ENCODE data around the gene TNNT2. TPM values are rescaled to one million over a fixed set of nuclear protein-coding genes. Genes with fewer than 3 reads are reported as not detected.

Gene TNNT2
- total and polyA plus RNA-seq, 4 donors, result 0.17 to 0.28 (median 0.25) TPM; not detected in 1

GRCh38 chr1:201381130-201381529 is 3.6 kb upstream of the TNNT2 start:
- DNase-seq (ENCODE audit: low spot score), result no peak
- WGBS, result 87% methylated on average over 7 of the region's 7 CpGs

DNA sequence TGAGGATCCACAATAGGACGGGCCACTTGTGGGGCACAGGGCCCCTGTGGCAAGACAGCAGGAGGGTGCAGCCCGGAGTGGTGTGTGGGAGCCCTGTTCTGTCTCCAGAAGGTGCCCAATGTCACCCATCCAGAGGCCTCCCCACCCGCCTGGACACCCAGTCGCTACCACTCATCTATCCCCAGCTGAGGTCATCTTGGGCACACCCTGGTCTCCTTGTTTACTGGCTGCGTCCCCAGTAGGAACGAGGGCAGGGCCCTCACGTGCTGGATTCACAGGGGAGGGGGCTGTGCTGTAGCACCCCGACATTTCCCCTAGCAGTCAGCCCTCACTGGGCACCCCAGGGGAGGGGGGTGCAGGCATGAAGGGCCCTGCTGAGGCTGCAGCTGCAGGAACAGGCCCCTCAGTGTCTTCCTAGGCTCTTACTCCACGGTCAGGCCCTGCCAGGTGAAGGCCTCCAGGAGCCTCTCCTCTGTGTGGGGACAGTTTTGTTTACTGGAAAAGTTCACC is 2.3 kb upstream of the TNNT2 start:
- Histone ChIP-seq H3K9ac (ENCODE audit: low read depth in 1 of 2, low read length in 2 of 2) (no peak overlapping the region), H3K4me1 (ENCODE audit: control insufficient read depth in 4 of 4, insufficient read depth in 4 of 4, low read length in 3 of 4) (no peaks in the 10 kb centered on the region), H3K36me3 (ENCODE audit: control insufficient read depth in 4 of 4, insufficient read depth in 3 of 4, low read depth in 1 of 4, low read length in 3 of 4) (peaks cover 0 to 5% (median 4%) of the 10 kb centered on the region in 4 donors), H3K4me3 (ENCODE audit: low read depth in 1 of 3, low read length in 3 of 3) (no peak overlapping the region), H3K9me3 (ENCODE audit: control insufficient read depth in 4 of 4, low read length in 3 of 4) (no peaks in the 10 kb centered on the region), H3K27ac (ENCODE audit: low read depth in 1 of 2, low read length in 2 of 2) (no peak overlapping the region), H3K27me3 (ENCODE audit: control insufficient read depth in 4 of 4, insufficient read depth in 4 of 4, low read length in 3 of 4) (peaks cover 0 to 5% (median 0%) of the 10 kb centered on the region in 4 donors)
- no peak for DNase-seq (ENCODE audit: low spot score)
- TF ChIP-seq YY1 (IDR thresholded peaks at IDR 0.05), result no peak
- TF ChIP-seq HNF4A (conservative IDR thresholded peaks at IDR 0.05), result no peak
- no peak for TF ChIP-seq EGR1 (IDR thresholded peaks at IDR 0.05; ENCODE audit: low read depth in 2 of 2)
- TF ChIP-seq, protein P1, sequence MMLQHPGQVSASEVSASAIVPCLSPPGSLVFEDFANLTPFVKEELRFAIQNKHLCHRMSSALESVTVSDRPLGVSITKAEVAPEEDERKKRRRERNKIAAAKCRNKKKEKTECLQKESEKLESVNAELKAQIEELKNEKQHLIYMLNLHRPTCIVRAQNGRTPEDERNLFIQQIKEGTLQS (IDR thresholded peaks at IDR 0.05), result no peak
- no peak for TF ChIP-seq TAF1 (conservative IDR thresholded peaks at IDR 0.05)
- TF ChIP-seq RAD21 (IDR thresholded peaks at IDR 0.05), result no peak
- no peak for TF ChIP-seq HNF4G (IDR thresholded peaks at IDR 0.05)
- WGBS, result 76% methylated on average over 9 of the region's 9 CpGs

More at GRCh38 chr1:201381130-201381529, 3.6 kb upstream of the TNNT2 start:
- TF ChIP-seq SP1 (IDR thresholded peaks at IDR 0.05), result no peak
- no peak for TF ChIP-seq FOXA1 (IDR thresholded peaks at IDR 0.05)
- TF ChIP-seq TAF1 (conservative IDR thresholded peaks at IDR 0.05), result no peak
- TF ChIP-seq, protein P2, sequence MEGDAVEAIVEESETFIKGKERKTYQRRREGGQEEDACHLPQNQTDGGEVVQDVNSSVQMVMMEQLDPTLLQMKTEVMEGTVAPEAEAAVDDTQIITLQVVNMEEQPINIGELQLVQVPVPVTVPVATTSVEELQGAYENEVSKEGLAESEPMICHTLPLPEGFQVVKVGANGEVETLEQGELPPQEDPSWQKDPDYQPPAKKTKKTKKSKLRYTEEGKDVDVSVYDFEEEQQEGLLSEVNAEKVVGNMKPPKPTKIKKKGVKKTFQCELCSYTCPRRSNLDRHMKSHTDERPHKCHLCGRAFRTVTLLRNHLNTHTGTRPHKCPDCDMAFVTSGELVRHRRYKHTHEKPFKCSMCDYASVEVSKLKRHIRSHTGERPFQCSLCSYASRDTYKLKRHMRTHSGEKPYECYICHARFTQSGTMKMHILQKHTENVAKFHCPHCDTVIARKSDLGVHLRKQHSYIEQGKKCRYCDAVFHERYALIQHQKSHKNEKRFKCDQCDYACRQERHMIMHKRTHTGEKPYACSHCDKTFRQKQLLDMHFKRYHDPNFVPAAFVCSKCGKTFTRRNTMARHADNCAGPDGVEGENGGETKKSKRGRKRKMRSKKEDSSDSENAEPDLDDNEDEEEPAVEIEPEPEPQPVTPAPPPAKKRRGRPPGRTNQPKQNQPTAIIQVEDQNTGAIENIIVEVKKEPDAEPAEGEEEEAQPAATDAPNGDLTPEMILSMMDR (IDR thresholded peaks at IDR 0.05; ENCODE audit: low read depth, low read length, missing input control), result no peak
- TF ChIP-seq MAX (IDR thresholded peaks at IDR 0.05), result no peak
- no peak for TF ChIP-seq RAD21 (IDR thresholded peaks at IDR 0.05)
- TF ChIP-seq FOXA2 (IDR thresholded peaks at IDR 0.05), result no peak
- TF ChIP-seq, protein P1 (IDR thresholded peaks at IDR 0.05), result no peak
- no peak for TF ChIP-seq HNF4G (IDR thresholded peaks at IDR 0.05)
- no peak for TF ChIP-seq YY1 (IDR thresholded peaks at IDR 0.05)
- TF ChIP-seq GABPA (IDR thresholded peaks at IDR 0.05 in 1 of 2, conservative IDR thresholded peaks at IDR 0.05 in 1 of 2), result no peak
- no peak for TF ChIP-seq REST (IDR thresholded peaks at IDR 0.05)
- no peak for TF ChIP-seq EGR1 (IDR thresholded peaks at IDR 0.05; ENCODE audit: low read depth in 2 of 2)
- Histone ChIP-seq H3K9me3 (ENCODE audit: control insufficient read depth in 4 of 4, low read length in 3 of 4) (no peaks in the 10 kb centered on the region), H3K27ac (ENCODE audit: low read depth in 1 of 2, low read length in 2 of 2) (no peak overlapping the region), H3K36me3 (ENCODE audit: control insufficient read depth in 4 of 4, insufficient read depth in 3 of 4, low read depth in 1 of 4, low read length in 3 of 4) (peaks cover 0 to 5% (median 4%) of the 10 kb centered on the region in 4 donors), H3K9ac (ENCODE audit: low read depth in 1 of 2, low read length in 2 of 2) (no peak overlapping the region), H3K4me3 (ENCODE audit: low read depth in 1 of 3, low read length in 3 of 3) (no peak overlapping the region), H3K27me3 (ENCODE audit: control insufficient read depth in 4 of 4, insufficient read depth in 4 of 4, low read length in 3 of 4) (no peaks in the 10 kb centered on the region), H3K4me1 (ENCODE audit: control insufficient read depth in 4 of 4, insufficient read depth in 4 of 4, low read length in 3 of 4) (no peaks in the 10 kb centered on the region)
